HepG2 (cell line): ENCODE data around the gene NIFK. TPM values are rescaled to one million over a fixed set of nuclear protein-coding genes. Genes with fewer than 3 reads are reported as not detected.
A peak's percentile ranks its signal among the peaks of the same experiment; 100 is the strongest.

Source experiments
- ATAC-seq: fragments of 200-7000 bp; cut with Tn5 transposase; 3 replicates; pipeline ENCODE4 v1.9.1; 2020; ENCODE audit warnings: mild to moderate bottlenecking, moderate library complexity
- BruUV-seq: library from RNA; stranded (reverse); fragments of 400-500 nt; replicated peaks from 2 replicates; lab custom pipeline; 2021; lab: Mats Ljungman, UMichigan
- CTCF ChIA-PET: fragments of 300-600 bp; formaldehyde crosslinking; extraction: SDS; loops from one replicate; lab custom pipeline; 2021; ENCODE audit warnings: low total read pairs, inconsistent platforms, low intra/inter-chr PET ratio; lab: Yijun Ruan, JAX
- POLR2A ChIA-PET: fragments of 350-600 bp; sonication (Branson Sonifier 250); formaldehyde crosslinking; loops from one replicate; lab custom pipeline; 2020; ENCODE audit warnings: antibody characterized with exemption, inconsistent platforms; lab: Yijun Ruan, JAX
- DNase-seq: peaks from one replicate; pipeline ENCODE4 v3.0.0-alpha.2; 2015; ENCODE audit warnings: low spot score
- FAIRE-seq: peaks from 3 replicates; lab custom pipeline; 2011; peaks lifted over from hg19 to GRCh38; lab: Jason Lieb, UNC
- H2AFZ ChIP-seq: one replicate; pipeline ENCODE4 v1.6.1; 2011; ENCODE audit warnings: low read length, inconsistent platforms
- H3K27ac ChIP-seq: fragments of 300-600 bp; 3 replicates; pipeline ENCODE4 v1.8.0; 2011; ENCODE audit warnings: mixed run types, mild to moderate bottlenecking, mixed read lengths, low read length, inconsistent platforms; ENCODE audit not compliant: insufficient read depth; ENCODE audit errors: extremely low read length
- H3K27me3 ChIP-seq, 2 experiments: fragments of 200-600 bp in 1 of 2; 2 replicates in 1 of 2; 3 replicates in 1 of 2; pipeline versions ENCODE4 v1.6.0 to v1.8.0; 2011; ENCODE audit warnings: low read length in 2 of 2, mild to moderate bottlenecking in 2 of 2, moderate library complexity in 2 of 2, inconsistent platforms in 1 of 2; ENCODE audit not compliant: insufficient read depth in 2 of 2, control insufficient read depth in 1 of 2
- H3K36me3 ChIP-seq, 2 experiments: fragments of 200-600 bp in 1 of 2; replicated peaks in 1 of 2; 2 replicates in 1 of 2; 3 replicates in 1 of 2; pipeline versions ENCODE4 v1.5.1 to v1.8.0; 2011; ENCODE audit warnings: low read length in 2 of 2, inconsistent platforms in 1 of 2; ENCODE audit not compliant: insufficient read depth in 2 of 2, control insufficient read depth in 1 of 2
- H3K4me1 ChIP-seq: 2 replicates; pipeline ENCODE4 v1.5.1; 2012; ENCODE audit warnings: low read length, inconsistent platforms; ENCODE audit not compliant: insufficient read depth
- H3K4me2 ChIP-seq: 2 replicates; pipeline ENCODE4 v1.6.0; 2011; ENCODE audit warnings: low read depth, low read length, inconsistent platforms
- H3K4me3 ChIP-seq, 3 experiments: fragments of 200-600 bp in 1 of 3; sonication (generic), shearing (Covaris generic) in 1 of 3; replicated peaks in 1 of 3; 2 replicates each; pipeline ENCODE4 v1.5.1; 2011 to 2016; ENCODE audit warnings: low read length in 3 of 3, inconsistent platforms in 2 of 3, low read depth in 2 of 3, mild to moderate bottlenecking in 2 of 3, control low read depth in 1 of 3, mixed read lengths in 1 of 3; ENCODE audit not compliant: insufficient read depth in 1 of 3
- H3K79me2 ChIP-seq: one replicate; pipeline ENCODE4 v1.6.1; 2011; ENCODE audit warnings: low read length, inconsistent platforms; ENCODE audit not compliant: insufficient read depth
- H3K9ac ChIP-seq: 2 replicates; pipeline ENCODE4 v1.6.0; 2011; ENCODE audit warnings: mild to moderate bottlenecking, low read depth, low read length, inconsistent platforms; ENCODE audit not compliant: insufficient read depth
- H3K9me3 ChIP-seq: 2 replicates; pipeline ENCODE4 v1.5.1; 2012; ENCODE audit warnings: mild to moderate bottlenecking, low read length
- H4K20me1 ChIP-seq: 2 replicates; pipeline ENCODE4 v1.6.0; 2011; ENCODE audit warnings: inconsistent platforms, mild to moderate bottlenecking, low read length, moderate library complexity; ENCODE audit not compliant: insufficient read depth
- FOSL1 ChIP-seq: sonication (generic); formaldehyde crosslinking; IDR thresholded peaks from 2 replicates; pipeline ENCODE4 v1.9.0; 2021; ENCODE audit warnings: missing genetic modification reagents, borderline replicate concordance
- HMGA1 ChIP-seq: sonication (generic); formaldehyde crosslinking; conservative IDR thresholded peaks from 2 replicates; pipeline ENCODE4 v1.4.0; 2020; ENCODE audit warnings: missing genetic modification reagents
- MATR3 ChIP-seq: sonication (generic); formaldehyde crosslinking; IDR thresholded peaks from 2 replicates; pipeline ENCODE4 v1.4.0; 2020; ENCODE audit warnings: missing genetic modification reagents
- MTF2 ChIP-seq: sonication (generic); formaldehyde crosslinking; IDR thresholded peaks from 2 replicates; pipeline ENCODE4 v1.5.0; 2020; ENCODE audit warnings: missing genetic modification reagents, borderline replicate concordance
- MXD4 ChIP-seq: IDR thresholded peaks from 2 replicates; pipeline ENCODE4 v1.6.1; 2016; ENCODE audit warnings: mild to moderate bottlenecking, missing biosample characterization, missing genetic modification reagents
- MXI1 ChIP-seq: IDR thresholded peaks from 3 replicates; pipeline ENCODE4 v1.6.1; 2012; ENCODE audit warnings: low read depth, low read length, inconsistent platforms, borderline replicate concordance
- MYNN ChIP-seq: sonication (generic); formaldehyde crosslinking; IDR thresholded peaks from 2 replicates; pipeline ENCODE4 v1.4.0; 2020; ENCODE audit warnings: mild to moderate bottlenecking, low read depth, missing genetic modification reagents
- PCBP2 ChIP-seq: fragments of 200-400 bp; formaldehyde crosslinking; optimal IDR thresholded peaks from 2 replicates; pipeline ENCODE3; 2018; ENCODE audit warnings: low read length, low read depth; ENCODE audit not compliant: poor library complexity, severe bottlenecking
- POLR2A ChIP-seq, 2 experiments: IDR thresholded peaks; 2 replicates each; pipeline ENCODE4 v1.6.1; 2011; ENCODE audit warnings: low read depth in 2 of 2, low read length in 2 of 2, mild to moderate bottlenecking in 1 of 2, moderate library complexity in 1 of 2; ENCODE audit not compliant: insufficient read depth in 1 of 2
- POLR2AphosphoS5 ChIP-seq: IDR thresholded peaks from 2 replicates; pipeline ENCODE4 v1.6.1; 2012; ENCODE audit warnings: low read depth, low read length
- REPIN1 ChIP-seq: sonication (generic); formaldehyde crosslinking; IDR thresholded peaks from 2 replicates; pipeline ENCODE4 v1.8.0; 2022; ENCODE audit warnings: missing genetic modification reagents, low read depth, mild to moderate bottlenecking, borderline replicate concordance
- SKIL ChIP-seq: sonication (generic); formaldehyde crosslinking; IDR thresholded peaks from 2 replicates; pipeline ENCODE4 v1.8.0; 2022; ENCODE audit warnings: missing genetic modification reagents, mild to moderate bottlenecking, moderate library complexity, borderline replicate concordance
- SRSF9 ChIP-seq: fragments of 200-400 bp; formaldehyde crosslinking; IDR thresholded peaks from 2 replicates; pipeline ENCODE4 v1.6.1; 2018; ENCODE audit warnings: borderline replicate concordance, mild to moderate bottlenecking, low read depth, low read length; ENCODE audit not compliant: insufficient read depth, poor library complexity, severe bottlenecking
- ZFP36L1 ChIP-seq: sonication (generic); formaldehyde crosslinking; IDR thresholded peaks from 2 replicates; pipeline ENCODE4 v1.8.0; 2022; ENCODE audit warnings: mild to moderate bottlenecking, missing genetic modification reagents, moderate library complexity
- ZNF510 ChIP-seq: sonication (generic); formaldehyde crosslinking; IDR thresholded peaks from 2 replicates; pipeline ENCODE4 v1.4.0; 2020; ENCODE audit warnings: low read depth, mild to moderate bottlenecking, missing genetic modification reagents
- ZNF788 ChIP-seq: sonication (generic); formaldehyde crosslinking; IDR thresholded peaks from 2 replicates; pipeline ENCODE4 v1.5.0; 2020; ENCODE audit warnings: mild to moderate bottlenecking, missing genetic modification reagents, borderline replicate concordance
- ZNF816 ChIP-seq: sonication (generic); formaldehyde crosslinking; IDR thresholded peaks from 2 replicates; pipeline ENCODE4 v1.8.0; 2022; ENCODE audit warnings: missing genetic modification reagents, mild to moderate bottlenecking, borderline replicate concordance
- ZSCAN21 ChIP-seq: sonication (generic); formaldehyde crosslinking; IDR thresholded peaks from 2 replicates; pipeline ENCODE4 v1.8.0; 2022; ENCODE audit warnings: mild to moderate bottlenecking, missing genetic modification reagents, moderate library complexity, borderline replicate concordance
- WGBS: methylation state at CpG from one replicate; pipeline ENCODE4 v1.1.6; 2017; ENCODE audit warnings: low lambda C conversion rate; 5-methylcytosine and 5-hydroxymethylcytosine counted together
- in situ Hi-C: cut with HindIII; loops from 2 replicates; pipeline ENCODE4 v1.10.0; 2017; ENCODE audit warnings: low pct_unique_long_range_greater_than_20kb; ENCODE audit not compliant: extremely low pct_ligation_motif_present
- intact Hi-C: fragments of 100-400 bp; cut with micrococcal nuclease; formaldehyde crosslinking; loops from one replicate; pipeline ENCODE4 v1.10.0; 2022; ENCODE audit not compliant: unreplicated experiment
- polyA plus RNA-seq, 8 experiments: library from polyadenylated mRNA; depleted of rRNA in 3 of 8; stranded (reverse) in 7 of 8; unstranded in 1 of 8; fragments of >200 nt; fragmentation: Illumina TruSeq in 4 of 8; extraction: Trizol in 4 of 8; gene quantifications; 2 replicates each; pipeline versions ENCODE4 v1.2.1 to v1.2.3, GENCODE V29; 2011 to 2016; ENCODE audit warnings: low read depth in 4 of 8, missing spikeins in 1 of 8, mixed read lengths in 1 of 8; ENCODE audit not compliant: insufficient read depth in 1 of 8
- total RNA-seq, 5 experiments: library from RNA; depleted of rRNA; stranded (reverse); fragments of >200 nt; fragmentation: Illumina TruSeq; extraction: Trizol; gene quantifications; 2 replicates each; pipeline ENCODE4 v1.2.3, GENCODE V29; 2016; ENCODE audit warnings: low read depth in 1 of 5

NIFK gene
- total and polyA plus RNA-seq, 2 of the 13 experiments (the other 11 are each of a cell fraction or from before 2014, with no cell fraction given), result 19.6 to 105 TPM

- H3K9ac ChIP-seq, result no peak overlapping the region
- in situ Hi-C loops, result no loop called here
- CTCF ChIA-PET, result no interaction called here
- H4K20me1 ChIP-seq, result no peaks in the 10 kb centered on the region
- 95% methylated on average over 5 of the region's 5 CpGs for WGBS
- no peaks in the 10 kb centered on the region for H3K79me2 ChIP-seq
- H3K4me2 ChIP-seq, result no peak overlapping the region
- POLR2A ChIA-PET, result no interaction called here
- FAIRE-seq (no peak), DNase-seq (no peak), ATAC-seq (no peak; the same call in 2 of the 3 replicates)
- no TSS peak for BruUV-seq
- peaks cover 26% of the 10 kb centered on the region for H3K4me1 ChIP-seq
- no peaks in the 10 kb centered on the region for H3K27me3 ChIP-seq
- intact Hi-C loops, result no loop called here
- no peak overlapping the region for H3K27ac ChIP-seq
- H2AFZ ChIP-seq, result no peak overlapping the region
- H3K9me3 ChIP-seq, result no peaks in the 10 kb centered on the region
- H3K36me3 ChIP-seq, result peaks cover 18 to 51% of the 10 kb centered on the region in 2 experiments
- TF ChIP-seq ZNF510 (CRISPR knock-in tag) (no peak), MYNN (CRISPR knock-in tag) (no peak), FOSL1 (no peak), ZFP36L1 (CRISPR knock-in tag) (no peak), ZSCAN21 (CRISPR knock-in tag) (no peak), ZNF816 (CRISPR knock-in tag) (no peak), REPIN1 (CRISPR knock-in tag) (no peak), SRSF9 (no peak), SKIL (CRISPR knock-in tag) (0 out of 2 replicates have a peak, but pooled peaks have one; percentile 22), MTF2 (CRISPR knock-in tag) (no peak), MXI1 (no peak), PCBP2 (no peak), POLR2A (IDR thresholded peaks at IDR 0.05; ENCODE audit: insufficient read depth in 1 of 2, low read depth in 2 of 2, low read length in 2 of 2) (0 out of 4 replicates have a peak, but pooled peaks of 1 of the 2 experiments have one; percentile 25), ZNF788 (CRISPR knock-in tag) (no peak), HMGA1 (no peak), MATR3 (CRISPR knock-in tag) (no peak), POLR2AphosphoS5 (0 out of 2 replicates have a peak, but pooled peaks have one; percentile 11), MXD4 (CRISPR knock-in tag) (no peak)
- no peak overlapping the region for H3K4me3 ChIP-seq
Measured at GRCh38 chr2:121768143-121768755, 31.6 kb upstream of the NIFK start.
